Measurements from ENCODE around the gene TBC1D9.
A peak's percentile ranks its signal among the peaks of the same experiment; 100 is the strongest.

Gene TBC1D9

GRCh38 chr4:140769209-140769608, 13.0 kb upstream of the TBC1D9 start:
- TF ChIP-seq GATA2 (IDR thresholded peaks at IDR 0.05; ENCODE audit: low read depth, low read length) (no peak), GATA3 (IDR thresholded peaks at IDR 0.05; ENCODE audit: low read depth, low read length) (no peak)

- TF ChIP-seq GATA2 (IDR thresholded peaks at IDR 0.05; ENCODE audit: low read depth, low read length) (no peak), GATA3 (IDR thresholded peaks at IDR 0.05; ENCODE audit: low read depth, low read length) (no peak)
Observed at GRCh38 chr4:140764785-140765392, 8.7 kb upstream of the TBC1D9 start.

DNA sequence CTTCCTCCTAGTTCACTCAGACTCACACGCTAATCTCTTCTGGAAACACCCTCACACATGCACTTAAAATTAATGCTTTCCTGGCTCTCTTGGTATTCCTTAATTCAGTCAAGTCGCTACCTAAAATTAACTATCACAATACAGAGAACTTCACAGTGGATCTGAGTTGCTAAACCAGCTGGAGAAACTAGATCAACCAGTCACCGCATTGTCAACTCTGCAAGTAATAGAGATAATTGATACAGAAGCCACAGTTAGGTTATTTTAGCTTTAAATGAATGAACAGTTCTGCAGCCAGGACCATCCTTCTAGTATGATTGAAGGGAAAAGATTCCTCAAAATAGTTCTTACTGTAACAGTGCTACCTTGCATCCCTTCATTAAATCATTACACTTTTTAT, 6.0 kb upstream of the TBC1D9 start:
- TF ChIP-seq GATA2 (IDR thresholded peaks at IDR 0.05; ENCODE audit: low read depth, low read length) (no peak), GATA3 (IDR thresholded peaks at IDR 0.05; ENCODE audit: low read depth, low read length) (no peak)

DNA sequence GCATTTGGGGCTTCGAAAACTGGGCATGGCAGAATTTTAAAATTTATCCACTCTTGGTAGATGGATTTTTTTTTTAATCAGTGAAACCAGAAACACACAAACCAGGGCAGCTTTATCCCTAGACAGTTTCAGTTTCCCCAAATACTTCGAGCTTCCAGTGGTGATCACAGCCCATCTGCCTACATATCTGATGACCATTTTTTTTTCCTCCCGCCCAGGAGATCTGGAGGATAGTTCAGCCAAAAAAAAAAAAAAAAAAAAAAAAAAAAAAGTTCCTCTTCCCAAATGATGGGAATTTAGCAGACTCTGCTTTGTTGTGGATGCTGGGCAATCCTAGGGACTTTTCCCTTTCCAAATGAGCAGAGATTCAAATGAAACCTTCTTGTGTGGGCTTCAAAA, 1.0 kb upstream of the TBC1D9 start:
- no peak for TF ChIP-seq GATA2 (IDR thresholded peaks at IDR 0.05; ENCODE audit: low read depth, low read length)
- TF ChIP-seq GATA3 (IDR thresholded peaks at IDR 0.05; ENCODE audit: low read depth, low read length), result no peak

DNA sequence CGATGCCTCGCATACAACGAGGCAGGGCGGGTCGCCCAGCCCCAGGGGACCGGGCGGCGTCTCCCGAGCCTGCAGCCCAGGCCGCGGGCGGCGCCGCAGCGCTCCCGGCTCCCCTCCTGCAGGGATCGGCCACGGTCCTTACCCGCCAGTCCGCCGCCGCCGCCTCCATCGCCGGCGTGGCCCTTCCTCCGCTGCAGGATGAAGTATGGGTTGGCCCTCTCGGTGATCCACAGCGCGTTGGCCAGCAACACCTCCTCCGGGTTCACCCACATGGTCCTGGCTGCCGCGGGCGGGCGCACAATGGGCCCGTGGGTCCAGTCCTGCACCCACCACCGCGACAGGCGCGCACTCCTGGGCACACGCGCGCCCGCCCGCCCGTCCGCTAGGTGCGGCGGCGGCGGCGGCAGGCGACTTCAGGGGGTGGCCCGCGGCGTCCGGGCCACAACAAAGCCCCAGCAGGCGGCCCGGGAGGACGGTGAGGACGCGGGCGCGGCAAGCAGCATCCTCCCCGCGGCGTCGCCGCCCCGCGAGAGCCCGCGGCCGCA, 339 bp downstream of the TBC1D9 start:
- TF ChIP-seq GATA3 (IDR thresholded peaks at IDR 0.05; ENCODE audit: low read depth, low read length) (no peak), GATA2 (IDR thresholded peaks at IDR 0.05; ENCODE audit: low read depth, low read length) (no peak)

- TF ChIP-seq GATA3 (IDR thresholded peaks at IDR 0.05; ENCODE audit: low read depth, low read length) (no peak), GATA2 (IDR thresholded peaks at IDR 0.05; ENCODE audit: low read depth, low read length) (no peak)
Observed at GRCh38 chr4:140754918-140755773, 1.0 kb downstream of the TBC1D9 start.

- TF ChIP-seq GATA3 (IDR thresholded peaks at IDR 0.05; ENCODE audit: low read depth, low read length) (no peak), GATA2 (IDR thresholded peaks at IDR 0.05; ENCODE audit: low read depth, low read length) (no peak)
Observed at GRCh38 chr4:140753329-140753728, 2.9 kb downstream of the TBC1D9 start.

DNA sequence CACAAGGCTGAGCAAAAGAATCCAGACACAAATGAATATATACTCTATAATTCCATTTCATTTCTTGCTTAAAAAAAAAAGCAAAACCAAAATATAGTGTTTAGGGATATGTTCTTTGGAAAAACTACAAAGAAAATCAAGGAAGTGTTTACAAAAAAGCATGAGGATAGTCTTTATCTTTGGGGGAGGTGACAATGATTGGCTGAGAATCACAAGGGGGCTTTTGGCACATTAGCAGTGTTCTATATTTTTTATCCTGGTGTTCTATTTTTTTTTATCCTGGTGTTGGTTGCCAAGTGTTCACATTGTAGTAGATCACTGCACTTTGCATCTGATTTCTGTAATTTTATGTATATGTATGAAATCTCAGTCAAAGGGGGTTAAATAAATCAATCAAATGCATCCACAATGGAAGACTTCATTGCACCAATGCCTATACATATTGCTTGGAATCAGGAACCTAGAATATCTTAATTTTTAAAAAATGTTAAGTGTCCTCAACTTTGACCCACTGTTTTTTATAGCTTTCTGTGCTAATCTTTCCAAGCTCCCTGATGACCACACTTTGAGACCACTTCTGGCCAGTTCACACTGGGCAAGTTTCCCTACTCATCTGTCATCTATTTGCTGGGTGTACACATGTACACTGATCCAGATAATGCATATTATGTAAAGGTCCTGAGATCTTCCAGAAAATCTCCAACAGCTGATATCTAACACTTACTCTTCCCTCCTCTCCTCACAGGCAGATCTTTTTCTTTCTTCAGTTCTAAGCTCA, 3.7 kb downstream of the TBC1D9 start:
- no peak for TF ChIP-seq GATA2 (IDR thresholded peaks at IDR 0.05; ENCODE audit: low read depth, low read length)
- TF ChIP-seq GATA3 (IDR thresholded peaks at IDR 0.05; ENCODE audit: low read depth, low read length), result no peak

- TF ChIP-seq GATA2 (IDR thresholded peaks at IDR 0.05; ENCODE audit: low read depth, low read length) (no peak), GATA3 (IDR thresholded peaks at IDR 0.05; ENCODE audit: low read depth, low read length) (no peak)
Observed at GRCh38 chr4:140750470-140750869, 5.7 kb downstream of the TBC1D9 start.

DNA sequence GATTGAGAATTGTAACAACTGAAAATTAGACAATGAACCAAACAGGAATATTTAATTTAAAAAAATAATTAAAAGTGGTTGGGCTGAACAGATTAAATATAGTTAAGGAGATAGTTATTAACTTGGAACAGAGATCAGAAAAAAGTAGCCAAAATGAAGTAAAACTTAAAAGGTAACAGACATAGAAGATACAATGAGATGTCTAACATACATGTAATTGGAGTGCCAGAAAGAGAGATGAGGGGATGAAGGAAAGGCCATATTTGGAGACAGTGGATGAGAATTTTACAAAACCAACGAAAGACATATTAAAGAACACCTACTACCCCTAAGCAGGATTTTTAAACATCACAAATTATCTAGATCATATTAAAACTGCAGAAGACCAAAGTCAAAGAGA, 8.0 kb downstream of the TBC1D9 start:
- TF ChIP-seq GATA2 (IDR thresholded peaks at IDR 0.05; ENCODE audit: low read depth, low read length) (no peak), GATA3 (IDR thresholded peaks at IDR 0.05; ENCODE audit: low read depth, low read length) (no peak)

GRCh38 chr4:140744421-140744820, 11.8 kb downstream of the TBC1D9 start:
- TF ChIP-seq GATA3 (IDR thresholded peaks at IDR 0.05; ENCODE audit: low read depth, low read length), result no peak
- no peak for TF ChIP-seq GATA2 (IDR thresholded peaks at IDR 0.05; ENCODE audit: low read depth, low read length)

DNA sequence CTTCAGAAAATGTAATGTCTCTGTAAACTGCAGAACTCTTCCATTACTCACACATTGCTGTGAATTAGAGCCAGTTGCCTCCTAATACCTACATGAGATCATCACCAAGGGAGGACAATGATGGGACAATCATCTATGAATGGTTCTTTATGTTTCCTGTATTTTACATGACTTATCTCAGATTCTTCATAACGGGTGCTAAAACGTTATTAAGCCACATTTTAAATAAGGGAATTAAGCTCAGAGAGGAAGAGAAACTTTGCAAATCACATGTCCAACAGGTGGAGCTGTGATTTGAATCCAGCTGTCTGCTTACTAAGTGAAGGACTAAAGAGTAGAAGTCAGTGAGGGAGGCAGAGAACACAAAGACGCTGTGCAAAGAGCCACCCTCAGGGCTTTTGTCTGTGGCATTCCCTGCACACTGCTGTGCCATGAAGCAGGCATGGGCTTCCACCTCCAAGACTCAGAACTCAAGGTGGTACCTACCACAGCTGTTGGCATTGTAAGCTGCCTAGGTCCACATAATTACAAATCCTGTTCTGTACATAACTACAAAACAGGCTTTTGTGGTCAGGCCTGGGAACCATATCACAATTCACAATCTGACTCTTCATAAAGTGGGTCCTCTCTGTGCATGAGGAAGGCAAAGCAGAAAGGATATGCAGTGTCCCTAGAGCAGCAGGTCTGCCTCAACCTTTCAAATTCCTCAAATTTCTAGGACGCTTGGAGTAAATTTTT, 12.8 kb downstream of the TBC1D9 start:
- TF ChIP-seq GATA2 (IDR thresholded peaks at IDR 0.05; ENCODE audit: low read depth, low read length), result peak; percentile 57
- TF ChIP-seq GATA3 (IDR thresholded peaks at IDR 0.05; ENCODE audit: low read depth, low read length), result peak; percentile 27; the same call in 1 of the 2 replicates

DNA sequence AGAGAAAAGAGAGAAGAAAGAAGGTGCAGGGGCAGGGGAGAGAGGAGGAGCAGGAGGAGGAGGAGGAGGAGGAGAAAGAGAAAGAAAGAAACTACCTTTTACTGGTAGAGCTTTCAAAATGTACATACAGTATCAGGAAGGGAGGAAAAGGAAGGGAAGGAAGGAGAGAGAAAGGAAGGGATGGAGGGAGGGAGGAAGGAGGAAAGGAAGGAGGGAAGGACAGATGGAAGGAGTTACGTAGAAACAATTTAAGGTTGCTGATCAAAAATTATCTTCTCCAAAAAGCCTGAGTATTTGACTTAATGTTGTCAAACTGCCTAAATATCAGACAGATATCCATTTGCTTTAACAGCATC, 13.4 kb downstream of the TBC1D9 start:
- TF ChIP-seq GATA3 (IDR thresholded peaks at IDR 0.05; ENCODE audit: low read depth, low read length), result no peak
- no peak for TF ChIP-seq GATA2 (IDR thresholded peaks at IDR 0.05; ENCODE audit: low read depth, low read length)
